Trophoblast cell (in vitro differentiated cells and primary cell): Measurements from ENCODE around the gene RPL13.
A peak's percentile ranks its signal among the peaks of the same experiment; 100 is the strongest.

ENCODE experiments used
- DNase-seq, 2 donors: peaks; one replicate each; pipeline ENCODE4 v3.0.0-alpha.2; 2016
- H2AFZ ChIP-seq: 2 replicates; pipeline ENCODE4 v1.6.1; 2013; ENCODE audit warnings: low read length, moderate library complexity, mild to moderate bottlenecking; ENCODE audit not compliant: insufficient read depth, poor library complexity
- H2AK5ac ChIP-seq: 2 replicates; pipeline ENCODE4 v1.6.1; 2013; ENCODE audit warnings: mild to moderate bottlenecking, low read length
- H2BK120ac ChIP-seq: 2 replicates; pipeline ENCODE4 v1.6.1; 2013; ENCODE audit warnings: low read length, mild to moderate bottlenecking, moderate library complexity; ENCODE audit not compliant: insufficient read depth, poor library complexity
- H2BK12ac ChIP-seq: 2 replicates; pipeline ENCODE4 v1.6.1; 2013; ENCODE audit warnings: mild to moderate bottlenecking, low read length, moderate library complexity
- H2BK5ac ChIP-seq: 2 replicates; pipeline ENCODE4 v1.6.1; 2013; ENCODE audit warnings: low read length, low read depth, moderate library complexity, mild to moderate bottlenecking; ENCODE audit not compliant: poor library complexity
- H3K14ac ChIP-seq: 2 replicates; pipeline ENCODE4 v1.6.1; 2013; ENCODE audit warnings: mild to moderate bottlenecking, low read length
- H3K18ac ChIP-seq: 2 replicates; pipeline ENCODE4 v1.6.1; 2013; ENCODE audit warnings: mild to moderate bottlenecking, low read length
- H3K23ac ChIP-seq: 2 replicates; pipeline ENCODE4 v1.6.1; 2013; ENCODE audit warnings: low read length
- H3K27ac ChIP-seq: 2 replicates; pipeline ENCODE4 v1.5.1; 2013; ENCODE audit warnings: low read depth, mild to moderate bottlenecking, inconsistent platforms, low read length, moderate library complexity
- H3K27me3 ChIP-seq: 2 replicates; pipeline ENCODE4 v1.6.1; 2013; ENCODE audit warnings: inconsistent platforms, mild to moderate bottlenecking, low read length, moderate library complexity; ENCODE audit not compliant: insufficient read depth
- H3K36me3 ChIP-seq, 2 experiments: 1 replicate in 1 of 2; 2 replicates in 1 of 2; pipeline ENCODE4 v1.6.1; 2013; ENCODE audit warnings: low read length in 2 of 2, mild to moderate bottlenecking in 2 of 2, moderate library complexity in 1 of 2; ENCODE audit not compliant: insufficient read depth in 2 of 2, control insufficient read depth in 1 of 2
- H3K4ac ChIP-seq: 2 replicates; pipeline ENCODE4 v1.6.1; 2013; ENCODE audit warnings: low read depth, mild to moderate bottlenecking, low read length, moderate library complexity
- H3K4me1 ChIP-seq, 2 experiments: 1 replicate in 1 of 2; 2 replicates in 1 of 2; pipeline ENCODE4 v1.6.1; 2013; ENCODE audit warnings: low read length in 2 of 2, mild to moderate bottlenecking in 2 of 2, moderate library complexity in 1 of 2; ENCODE audit not compliant: insufficient read depth in 2 of 2, control insufficient read depth in 1 of 2
- H3K4me2 ChIP-seq: 2 replicates; pipeline ENCODE4 v1.6.1; 2013; ENCODE audit warnings: inconsistent platforms, mild to moderate bottlenecking, low read length, moderate library complexity
- H3K4me3 ChIP-seq: 2 replicates; pipeline ENCODE4 v1.5.1; 2013; ENCODE audit warnings: mild to moderate bottlenecking, low read depth, low read length, inconsistent platforms
- H3K79me1 ChIP-seq: one replicate; pipeline ENCODE4 v1.6.1; 2013; ENCODE audit warnings: low read length
- H3K79me2 ChIP-seq: 2 replicates; pipeline ENCODE4 v1.6.1; 2013; ENCODE audit warnings: low read length, mild to moderate bottlenecking; ENCODE audit not compliant: control insufficient read depth, insufficient read depth, poor library complexity
- H3K9ac ChIP-seq: 2 replicates; pipeline ENCODE4 v1.6.1; 2013; ENCODE audit warnings: mild to moderate bottlenecking, low read length
- H3K9me3 ChIP-seq: 2 replicates; pipeline ENCODE4 v1.6.1; 2013; ENCODE audit warnings: low read depth, mild to moderate bottlenecking, control low read depth, inconsistent platforms, low read length; ENCODE audit not compliant: insufficient read depth
- H4K12ac ChIP-seq: 2 replicates; pipeline ENCODE4 v1.6.1; 2013; ENCODE audit warnings: low read depth, mild to moderate bottlenecking, low read length, moderate library complexity
- H4K8ac ChIP-seq: 2 replicates; pipeline ENCODE4 v1.6.1; 2013; ENCODE audit warnings: low read depth, mild to moderate bottlenecking, low read length, moderate library complexity
- H4K91ac ChIP-seq: one replicate; pipeline ENCODE4 v1.6.1; 2013; ENCODE audit warnings: low read depth, mild to moderate bottlenecking, low read length, moderate library complexity
- whole genome bisulfite sequencing: extraction: QIAGEN DNeasy Blood & Tissue Kit; methylation state at CpG from one replicate; pipeline ENCODE4 v1.1.7; 2013; ENCODE audit warnings: missing lambda C conversion rate; ENCODE audit not compliant: insufficient read length, insufficient coverage; ENCODE audit errors: extremely low coverage; 5-methylcytosine and 5-hydroxymethylcytosine counted together

RPL13 gene

GRCh38 chr16:89545044-89545830 is 15.2 kb upstream of the RPL13 start:
- H2BK12ac ChIP-seq = no peak overlapping the region
- H2BK5ac ChIP-seq = no peak overlapping the region
- no peaks in the 10 kb centered on the region for H3K4me1 ChIP-seq
- no peak overlapping the region for H3K4me2 ChIP-seq
- peaks cover 4% of the 10 kb centered on the region for H3K9me3 ChIP-seq
- no peaks in the 10 kb centered on the region for H3K27me3 ChIP-seq
- no peak overlapping the region for H3K4me3 ChIP-seq
- H4K8ac ChIP-seq = no peak overlapping the region
- no peak overlapping the region for H2AFZ ChIP-seq
- no peak overlapping the region for H3K4ac ChIP-seq
- no peak overlapping the region for H2BK120ac ChIP-seq
- H4K91ac ChIP-seq = no peak overlapping the region
- no peak overlapping the region for H3K9ac ChIP-seq
- H3K36me3 ChIP-seq = peaks cover 60 to 70% of the 10 kb centered on the region in 2 experiments
- H4K12ac ChIP-seq = no peak overlapping the region
- no CpG with 5 or more reads among the region's 17 CpGs for WGBS
- H3K14ac ChIP-seq = no peak overlapping the region
- H3K18ac ChIP-seq = no peak overlapping the region
- no peak for DNase-seq
- H3K27ac ChIP-seq = no peak overlapping the region
- no peaks in the 10 kb centered on the region for H3K79me1 ChIP-seq
- H3K79me2 ChIP-seq = no peaks in the 10 kb centered on the region
- no peak overlapping the region for H3K23ac ChIP-seq
- no peak overlapping the region for H2AK5ac ChIP-seq

- H2AFZ ChIP-seq = no peak overlapping the region
- H3K27me3 ChIP-seq = no peaks in the 10 kb centered on the region
- no peak overlapping the region for H4K91ac ChIP-seq
- H2BK12ac ChIP-seq = no peak overlapping the region
- no peak overlapping the region for H4K8ac ChIP-seq
- no peaks in the 10 kb centered on the region for H3K79me2 ChIP-seq
- H3K4me2 ChIP-seq = no peak overlapping the region
- H2BK5ac ChIP-seq = no peak overlapping the region
- H3K4me1 ChIP-seq = no peaks in the 10 kb centered on the region
- H3K27ac ChIP-seq = no peak overlapping the region
- peaks cover 62 to 72% of the 10 kb centered on the region in 2 experiments for H3K36me3 ChIP-seq
- no peak overlapping the region for H4K12ac ChIP-seq
- H3K14ac ChIP-seq = no peak overlapping the region
- H3K4me3 ChIP-seq = no peak overlapping the region
- H3K9ac ChIP-seq = no peak overlapping the region
- no peak overlapping the region for H3K18ac ChIP-seq
- no peak for DNase-seq
- H2BK120ac ChIP-seq = no peak overlapping the region
- H3K79me1 ChIP-seq = no peaks in the 10 kb centered on the region
- no peak overlapping the region for H3K23ac ChIP-seq
- H3K9me3 ChIP-seq = peaks cover 3% of the 10 kb centered on the region
- no peak overlapping the region for H2AK5ac ChIP-seq
- H3K4ac ChIP-seq = no peak overlapping the region
- WGBS = no CpG with 5 or more reads among the region's 26 CpGs
Measured at GRCh38 chr16:89545831-89546574, 14.5 kb upstream of the RPL13 start.

GRCh38 chr16:89546781-89547180 is 13.7 kb upstream of the RPL13 start:
- Histone ChIP-seq H3K79me1 (no peaks in the 10 kb centered on the region), H3K79me2 (no peaks in the 10 kb centered on the region), H2BK12ac (no peak overlapping the region), H4K12ac (peak overlapping the region; percentile 16), H3K14ac (no peak overlapping the region), H3K4me2 (no peak overlapping the region), H2BK120ac (no peak overlapping the region), H3K9me3 (peaks cover 3% of the 10 kb centered on the region), H2AK5ac (no peak overlapping the region), H3K4me1 (no peaks in the 10 kb centered on the region), H2BK5ac (no peak overlapping the region), H3K4ac (no peak overlapping the region), H3K9ac (no peak overlapping the region), H4K8ac (no peak overlapping the region), H3K18ac (no peak overlapping the region), H3K23ac (no peak overlapping the region), H4K91ac (no peak overlapping the region), H3K27ac (no peak overlapping the region), H3K36me3 (peaks cover 60 to 69% of the 10 kb centered on the region in 2 experiments), H3K4me3 (no peak overlapping the region), H2AFZ (no peak overlapping the region), H3K27me3 (no peaks in the 10 kb centered on the region)
- no peak for DNase-seq
- no CpG with 5 or more reads among the region's 19 CpGs for WGBS

- H3K4ac ChIP-seq = no peak overlapping the region
- H2BK12ac ChIP-seq = no peak overlapping the region
- no peak overlapping the region for H2AK5ac ChIP-seq
- no peak overlapping the region for H3K14ac ChIP-seq
- H3K36me3 ChIP-seq = peaks cover 64 to 71% of the 10 kb centered on the region in 2 experiments
- peaks cover 3% of the 10 kb centered on the region for H3K9me3 ChIP-seq
- H3K79me2 ChIP-seq = no peaks in the 10 kb centered on the region
- no peak overlapping the region for H3K23ac ChIP-seq
- whole genome bisulfite sequencing = no CpG with 5 or more reads among the region's 17 CpGs
- H3K4me3 ChIP-seq = no peak overlapping the region
- no peak for DNase-seq
- H3K18ac ChIP-seq = no peak overlapping the region
- H3K27me3 ChIP-seq = no peaks in the 10 kb centered on the region
- no peak overlapping the region for H2BK5ac ChIP-seq
- no peaks in the 10 kb centered on the region for H3K4me1 ChIP-seq
- no peak overlapping the region for H3K27ac ChIP-seq
- H2AFZ ChIP-seq = no peak overlapping the region
- H3K9ac ChIP-seq = no peak overlapping the region
- H3K4me2 ChIP-seq = no peak overlapping the region
- no peak overlapping the region for H2BK120ac ChIP-seq
- no peak overlapping the region for H4K12ac ChIP-seq
- no peaks in the 10 kb centered on the region for H3K79me1 ChIP-seq
- H4K91ac ChIP-seq = no peak overlapping the region
- H4K8ac ChIP-seq = no peak overlapping the region
Measured at GRCh38 chr16:89547291-89547690, 13.2 kb upstream of the RPL13 start.
